ENCODE measurements around the gene ANKMY1.
A peak's percentile ranks its signal among the peaks of the same experiment; 100 is the strongest.

Gene ANKMY1

DNA sequence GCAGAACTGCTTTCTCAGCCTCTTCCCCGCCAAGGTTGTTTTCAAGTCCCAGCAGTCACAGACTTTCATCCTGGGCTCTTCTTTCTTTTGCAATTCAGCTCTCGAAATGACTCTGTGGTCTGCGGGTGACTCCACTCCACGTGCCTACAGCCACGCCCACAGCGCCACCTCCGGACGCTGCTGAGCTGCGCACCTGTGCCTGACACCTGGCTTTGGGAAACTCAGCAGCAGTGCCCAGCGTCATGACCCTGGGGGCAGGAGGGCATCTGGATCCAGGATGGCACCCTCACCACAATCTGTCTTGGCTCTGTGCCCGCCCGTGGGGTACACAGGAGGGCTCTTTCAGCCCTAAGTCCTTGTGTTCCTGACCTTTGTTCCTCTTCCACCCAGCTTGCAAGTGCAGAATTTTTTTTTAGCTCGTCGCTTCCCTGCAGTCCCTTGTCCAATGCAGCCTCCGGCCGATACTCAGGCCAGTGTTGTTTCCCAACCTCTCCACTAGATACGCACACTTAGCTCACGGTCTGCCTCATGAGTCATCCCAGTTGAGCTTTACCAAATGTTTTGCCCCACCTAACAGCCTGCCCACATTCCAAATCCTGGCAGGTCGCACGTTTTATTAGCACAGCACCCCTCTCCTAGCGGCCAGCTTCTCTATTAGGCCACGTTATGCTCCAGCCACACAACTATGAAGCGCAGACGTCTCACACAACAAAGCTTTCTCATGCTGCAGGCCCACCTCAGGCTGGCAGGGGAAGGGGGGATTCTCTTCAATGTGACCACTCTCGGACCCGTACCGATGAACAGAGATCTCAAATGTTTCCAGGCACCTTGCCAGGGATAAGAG, 22.2 kb upstream of the ANKMY1 start:
- peak overlapping the region; percentile 73 for H3K27ac ChIP-seq
- peak; percentile 66 for DNase-seq (ENCODE audit: low read depth, low spot score)

- DNase-seq (ENCODE audit: low read depth, low spot score) = no peak
- H3K27ac ChIP-seq = peak overlapping the region; percentile 73
Measured at GRCh38 chr2:240579071-240579762, 21.4 kb upstream of the ANKMY1 start.

DNA sequence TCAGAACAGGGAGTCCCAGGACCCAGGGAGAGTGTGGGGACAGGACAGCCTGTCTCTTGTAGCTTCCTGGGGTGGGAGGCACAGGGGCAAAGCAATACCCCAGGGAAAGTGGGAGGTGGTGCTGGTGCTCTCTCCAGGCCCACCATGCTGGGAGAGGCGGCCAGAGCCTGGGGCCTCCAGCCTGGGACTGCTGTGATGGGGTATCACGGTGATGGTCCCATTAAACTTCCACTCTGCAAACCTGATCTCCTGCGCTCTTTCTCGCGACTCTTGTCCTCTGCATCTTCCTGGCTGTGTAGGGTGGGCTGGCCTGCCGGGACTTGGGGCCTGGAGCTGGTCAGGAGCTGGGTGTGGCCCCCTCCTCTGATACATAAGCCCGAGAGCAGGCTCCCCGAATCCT, 20.7 kb upstream of the ANKMY1 start:
- no peak for DNase-seq (ENCODE audit: low read depth, low spot score)
- no peak overlapping the region for H3K27ac ChIP-seq

GRCh38 chr2:240578110-240578450, 20.3 kb upstream of the ANKMY1 start:
- H3K27ac ChIP-seq = no peak overlapping the region

GRCh38 chr2:240577281-240578109, 19.7 kb upstream of the ANKMY1 start:
- H3K27ac ChIP-seq = no peak overlapping the region
- DNase-seq (ENCODE audit: low read depth, low spot score) = no peak

More at GRCh38 chr2:240578110-240578450, 20.3 kb upstream of the ANKMY1 start:
- DNase-seq (ENCODE audit: low read depth, low spot score) = no peak

GRCh38 chr2:240576436-240577205, 18.8 kb upstream of the ANKMY1 start:
- no peak for DNase-seq (ENCODE audit: low read depth, low spot score)

GRCh38 chr2:240576036-240576435, 18.2 kb upstream of the ANKMY1 start:
- H3K27ac ChIP-seq = no peak overlapping the region
- DNase-seq (ENCODE audit: low read depth, low spot score) = no peak

More at GRCh38 chr2:240576436-240577205, 18.8 kb upstream of the ANKMY1 start:
- H3K27ac ChIP-seq = no peak overlapping the region

DNA sequence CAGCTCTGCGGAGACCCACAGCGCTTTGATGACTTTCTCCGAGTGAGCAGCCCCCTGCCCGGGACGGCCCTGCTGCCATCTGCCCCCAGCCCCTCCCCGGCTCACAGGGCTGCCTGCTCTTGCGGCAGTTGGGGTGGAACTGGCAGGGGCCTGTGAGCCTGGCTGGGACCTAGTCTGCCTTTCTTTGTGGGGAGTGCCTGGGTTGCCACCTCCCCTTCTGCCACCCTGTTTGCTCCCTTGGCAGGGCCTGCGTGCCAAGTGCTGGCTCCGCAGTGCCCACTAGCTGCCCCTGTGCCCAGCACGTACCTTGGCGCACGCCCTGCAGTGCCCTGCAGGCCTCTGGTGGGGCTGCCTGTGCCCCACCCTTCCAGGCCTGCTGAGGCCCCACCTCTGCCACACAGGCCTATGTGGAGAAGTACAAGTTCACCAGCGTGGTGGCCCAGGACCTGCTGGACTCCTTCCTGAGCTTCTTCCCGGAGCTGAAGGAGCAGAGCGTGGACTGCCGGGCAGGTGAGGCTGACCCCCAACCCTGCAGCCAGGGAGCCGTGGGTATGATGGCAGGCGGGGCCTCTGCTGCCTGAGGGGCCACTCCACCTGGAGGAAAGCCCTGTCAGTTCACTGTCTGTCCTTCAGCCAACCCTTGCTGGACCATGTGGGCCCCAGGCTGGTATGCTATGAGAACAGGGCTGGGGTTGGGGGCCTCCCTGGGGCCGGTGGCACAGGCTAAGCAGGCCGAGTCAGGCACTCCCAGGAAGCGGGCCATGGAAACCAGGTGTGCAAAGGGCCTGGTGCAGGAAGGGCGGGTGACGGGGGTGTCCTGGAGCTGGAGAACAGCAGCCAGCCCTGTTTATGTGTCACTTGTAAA, 17.5 kb upstream of the ANKMY1 start:
- DNase-seq (ENCODE audit: low read depth, low spot score) = no peak
- no peak overlapping the region for H3K27ac ChIP-seq

GRCh38 chr2:240574386-240575100, 16.8 kb upstream of the ANKMY1 start:
- DNase-seq (ENCODE audit: low read depth, low spot score) = no peak
- H3K27ac ChIP-seq = no peak overlapping the region

DNA sequence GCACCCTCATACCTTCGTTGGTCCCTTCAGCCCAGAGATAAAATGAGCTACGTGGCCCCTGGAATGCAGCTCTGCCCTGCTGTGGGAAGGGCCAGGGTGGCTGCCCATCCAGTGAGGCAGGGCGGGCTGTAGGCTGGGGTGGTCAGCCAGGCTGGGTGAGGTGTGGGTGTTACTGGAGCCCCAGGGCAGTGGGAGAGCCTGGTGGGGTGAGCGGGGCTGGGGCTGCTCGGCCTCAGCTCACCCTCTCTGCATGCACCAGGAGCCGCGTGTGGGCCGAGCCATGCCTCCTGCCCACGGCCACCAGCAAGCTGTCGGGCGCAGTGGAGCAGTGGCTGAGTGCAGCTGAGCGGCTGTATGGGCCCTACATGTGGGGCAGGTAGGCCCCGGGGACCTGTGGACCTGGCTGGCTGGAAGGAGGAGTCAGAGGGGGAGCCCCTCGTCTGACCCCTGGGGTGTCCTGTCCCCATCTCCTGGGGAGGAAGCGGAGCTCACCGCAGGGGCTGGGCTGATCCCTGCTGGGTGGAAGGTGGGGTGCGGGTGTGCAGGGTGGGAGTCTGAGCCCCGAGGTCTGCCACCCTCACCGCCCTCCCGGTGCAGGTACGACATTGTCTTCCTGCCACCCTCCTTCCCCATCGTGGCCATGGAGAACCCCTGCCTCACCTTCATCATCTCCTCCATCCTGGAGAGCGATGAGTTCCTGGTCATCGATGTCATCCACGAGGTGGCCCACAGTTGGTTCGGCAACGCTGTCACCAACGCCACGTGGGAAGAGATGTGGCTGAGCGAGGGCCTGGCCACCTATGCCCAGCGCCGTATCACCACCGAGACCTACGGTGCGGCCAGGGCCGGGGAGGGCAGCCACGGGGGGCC, 16.0 kb upstream of the ANKMY1 start:
- DNase-seq (ENCODE audit: low read depth, low spot score) = no peak
- H3K27ac ChIP-seq = no peak overlapping the region

- H3K27ac ChIP-seq = no peak overlapping the region
- DNase-seq (ENCODE audit: low read depth, low spot score) = no peak
Measured at GRCh38 chr2:240573071-240573515, 15.3 kb upstream of the ANKMY1 start.

DNA sequence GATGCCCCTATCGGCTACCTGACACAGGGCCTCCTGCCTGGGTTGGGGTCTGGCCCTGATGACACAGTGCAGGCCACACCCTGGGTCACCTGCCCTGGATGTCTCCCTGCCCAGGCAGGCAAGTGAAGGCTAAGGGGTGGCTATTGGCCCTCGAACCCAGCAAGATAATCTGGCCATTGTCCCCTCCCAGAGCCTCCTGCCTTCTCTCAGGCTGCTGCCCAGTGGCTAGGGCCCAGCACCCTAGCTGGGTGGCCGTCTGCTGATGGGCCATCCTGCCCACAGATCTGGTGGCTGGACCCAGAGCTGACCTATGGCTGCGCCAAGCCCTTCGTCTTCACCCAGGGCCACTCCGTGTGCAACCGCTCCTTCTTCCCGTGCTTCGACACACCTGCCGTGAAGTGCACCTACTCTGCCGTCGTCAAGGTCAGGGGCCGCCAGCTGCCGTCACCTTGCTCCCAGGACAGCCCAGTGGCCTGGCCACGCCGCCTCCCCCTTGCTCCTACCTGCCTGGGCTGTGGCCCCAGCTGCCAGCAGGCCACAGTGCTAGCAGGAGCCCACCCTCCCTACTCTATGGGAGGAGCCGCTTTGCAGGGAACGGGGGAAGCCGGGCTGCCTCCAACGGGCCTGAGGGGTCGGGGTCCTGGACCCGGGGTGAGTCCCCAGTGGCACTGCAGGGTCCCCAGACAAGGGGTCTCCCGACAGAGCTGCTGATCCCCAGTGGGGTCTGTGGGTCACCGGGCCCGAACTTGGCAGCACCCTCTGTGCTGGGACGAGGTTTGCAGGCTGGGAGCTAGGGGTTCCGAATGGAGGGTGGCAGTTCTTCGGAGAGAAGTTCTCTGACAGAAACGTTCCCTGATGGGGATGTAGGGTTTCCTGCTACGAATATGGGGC, 14.6 kb upstream of the ANKMY1 start:
- no peak for DNase-seq (ENCODE audit: low read depth, low spot score)
- no peak overlapping the region for H3K27ac ChIP-seq

DNA sequence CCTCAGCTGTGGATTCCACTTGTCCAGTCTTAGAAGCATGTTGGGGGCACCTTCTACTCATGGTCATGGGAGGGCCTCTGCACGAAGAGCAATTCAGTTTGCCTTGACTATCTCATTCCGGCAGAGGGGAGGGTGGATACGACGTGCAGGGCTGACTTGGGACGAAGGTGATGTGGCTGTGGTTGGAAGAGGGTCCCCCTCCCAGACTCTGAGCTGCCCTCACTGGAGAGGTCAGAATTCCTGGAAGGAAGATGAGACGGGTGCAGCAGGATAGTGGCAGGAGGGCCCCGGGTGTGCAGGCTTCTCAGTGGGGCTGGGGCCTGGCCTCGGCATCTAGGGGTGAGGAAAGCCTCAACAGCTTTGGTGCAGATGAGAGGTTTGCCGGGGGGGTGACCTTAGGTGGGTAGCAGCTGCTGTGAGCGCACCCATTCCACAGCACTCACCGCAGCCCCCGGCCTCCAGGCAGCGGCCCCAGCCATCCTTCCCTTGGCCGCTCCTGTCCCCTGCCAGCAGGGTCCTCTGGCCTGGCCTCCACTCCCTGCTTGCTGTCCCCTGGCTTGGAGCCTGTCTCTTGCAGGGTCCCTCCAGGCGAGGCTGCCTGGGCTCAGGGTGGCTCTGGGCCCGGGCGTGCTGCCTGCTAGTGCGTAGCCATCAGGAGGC, 13.7 kb upstream of the ANKMY1 start:
- DNase-seq (ENCODE audit: low read depth, low spot score) = no peak
- no peak overlapping the region for H3K27ac ChIP-seq

GRCh38 chr2:240570531-240571313, 12.9 kb upstream of the ANKMY1 start:
- H3K27ac ChIP-seq = no peak overlapping the region
- DNase-seq (ENCODE audit: low read depth, low spot score) = no peak

DNA sequence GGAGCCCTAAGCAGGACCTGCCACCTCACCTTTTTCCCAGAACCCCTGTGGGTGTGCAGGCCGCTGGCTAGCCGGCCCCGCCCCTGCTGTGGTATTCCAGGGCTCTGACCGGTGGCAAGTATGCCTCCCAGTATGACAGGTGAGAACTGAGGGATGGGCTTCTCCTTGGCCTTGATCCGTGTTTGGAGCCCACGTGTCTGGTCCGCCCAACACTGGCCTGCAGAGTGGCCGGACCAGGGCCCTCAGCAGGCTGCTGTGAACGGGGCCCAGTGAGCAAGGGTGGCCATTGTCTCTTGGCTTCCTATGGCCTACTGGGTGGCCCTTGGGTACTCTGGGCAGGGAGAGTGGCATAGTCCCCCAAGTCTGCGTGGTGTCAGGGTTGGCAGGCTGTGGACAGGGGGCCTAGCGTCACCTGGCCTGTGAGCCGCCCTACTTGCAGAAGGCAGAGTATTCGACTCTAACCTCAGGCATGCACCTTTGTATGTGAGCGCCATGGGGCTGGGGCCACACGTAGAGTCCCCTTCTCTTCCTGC, 12.3 kb upstream of the ANKMY1 start:
- DNase-seq (ENCODE audit: low read depth, low spot score) = no peak
- H3K27ac ChIP-seq = no peak overlapping the region
